22Rv1 (cell line): ENCODE data around the gene SERPINE2.

Experiments
- CTCF ChIP-seq: fragments of 450-650 bp; IDR thresholded peaks from 2 replicates; pipeline ENCODE4 v1.5.1; 2017; ENCODE audit warnings: mild to moderate bottlenecking
- ZFX ChIP-seq: fragments of 450-650 bp; IDR thresholded peaks from 2 replicates; pipeline ENCODE4 v1.6.1; 2017; ENCODE audit warnings: antibody characterized with exemption, borderline replicate concordance

- TF ChIP-seq CTCF (no peak), ZFX (no peak)
Observed at GRCh38 chr2:224029876-224030275, 9.2 kb downstream of the SERPINE2 start.
